DND-41 (cell line): ENCODE data around the gene CYP1A1.
"Not testable (repeated sequence)": the region's sequence is repeated elsewhere in the genome, so short reads cannot be mapped to it uniquely, and the experiment has no call there.

Experiments used
- ATAC-seq: fragments of 200-7000 bp; cut with Tn5 transposase; 3 replicates; pipeline ENCODE4 v1.9.1; 2021; ENCODE audit warnings: low read depth; ENCODE audit not compliant: insufficient read depth
- DNase-seq: peaks from one replicate; pipeline ENCODE4 v3.0.0-alpha.2; 2020
- H2AFZ ChIP-seq: 2 replicates; pipeline ENCODE4 v1.6.0; 2012; ENCODE audit warnings: low read depth, low read length
- H3K27ac ChIP-seq: 2 replicates; pipeline ENCODE4 v1.5.1; 2012; ENCODE audit warnings: low read length, inconsistent platforms
- H3K27me3 ChIP-seq: fragments of 200-600 bp; sonication (generic); 2 replicates; pipeline ENCODE4 v1.6.0; 2012; ENCODE audit warnings: low read length, mild to moderate bottlenecking, inconsistent platforms; ENCODE audit not compliant: insufficient read depth, poor library complexity
- H3K36me3 ChIP-seq: 2 replicates; pipeline ENCODE4 v1.5.1; 2012; ENCODE audit warnings: low read length, inconsistent platforms; ENCODE audit not compliant: insufficient read depth
- H3K4me1 ChIP-seq: 2 replicates; pipeline ENCODE4 v1.5.1; 2012; ENCODE audit warnings: mild to moderate bottlenecking, low read length; ENCODE audit not compliant: insufficient read depth
- H3K4me2 ChIP-seq: 2 replicates; pipeline ENCODE4 v1.6.0; 2012; ENCODE audit warnings: mild to moderate bottlenecking, moderate library complexity, low read length, inconsistent platforms; ENCODE audit not compliant: insufficient read depth
- H3K4me3 ChIP-seq, 2 experiments: fragments of 200-600 bp in 1 of 2; shearing (Covaris generic) in 1 of 2; 2 replicates each; pipeline ENCODE4 v1.5.1; 2012 to 2016; ENCODE audit warnings: inconsistent platforms in 2 of 2, low read length in 2 of 2, mild to moderate bottlenecking in 2 of 2, low read depth in 1 of 2, moderate library complexity in 1 of 2
- H3K79me2 ChIP-seq: 2 replicates; pipeline ENCODE4 v1.6.0; 2012; ENCODE audit warnings: low read length, inconsistent platforms; ENCODE audit not compliant: insufficient read depth
- H3K9ac ChIP-seq: 2 replicates; pipeline ENCODE4 v1.6.0; 2012; ENCODE audit warnings: low read depth, mild to moderate bottlenecking, inconsistent platforms, low read length, moderate library complexity
- H3K9me3 ChIP-seq: 2 replicates; pipeline ENCODE4 v1.5.1; 2012; ENCODE audit warnings: low read length, moderate library complexity, mild to moderate bottlenecking, inconsistent platforms; ENCODE audit not compliant: insufficient read depth, severe bottlenecking
- H4K20me1 ChIP-seq: 2 replicates; pipeline ENCODE4 v1.6.0; 2012; ENCODE audit warnings: low read length; ENCODE audit not compliant: insufficient read depth
- CTCF ChIP-seq: IDR thresholded peaks from 2 replicates; pipeline ENCODE4 v1.5.1; 2012; ENCODE audit warnings: borderline replicate concordance, low read length, moderate library complexity, mild to moderate bottlenecking; ENCODE audit not compliant: poor library complexity, severe bottlenecking; ENCODE audit errors: extremely low read depth
- EZH2 ChIP-seq: IDR thresholded peaks from 3 replicates; pipeline ENCODE4 v1.6.1; 2012; ENCODE audit warnings: borderline replicate concordance, low read depth, mild to moderate bottlenecking, moderate library complexity, low read length, inconsistent platforms; ENCODE audit not compliant: severe bottlenecking

Gene CYP1A1

GRCh38 chr15:74735305-74735704, 10.0 kb upstream of the CYP1A1 start:
- Histone ChIP-seq H3K79me2 (no peaks in the 10 kb centered on the region), H2AFZ (no peak overlapping the region), H3K4me3 (no peak overlapping the region), H3K9ac (no peak overlapping the region), H4K20me1 (no peaks in the 10 kb centered on the region), H3K4me1 (no peaks in the 10 kb centered on the region), H3K36me3 (no peaks in the 10 kb centered on the region), H3K9me3 (no peaks in the 10 kb centered on the region), H3K4me2 (no peak overlapping the region), H3K27ac (no peak overlapping the region), H3K27me3 (peaks cover 4% of the 10 kb centered on the region)
- ATAC-seq (no peak), DNase-seq (no peak)
- TF ChIP-seq EZH2 (no peak), CTCF (no peak)

- no peak for DNase-seq
- no peak overlapping the region for H3K4me2 ChIP-seq
- H2AFZ ChIP-seq: no peak overlapping the region
- ATAC-seq: no peak
- H3K9me3 ChIP-seq: no peaks in the 10 kb centered on the region
- H3K4me1 ChIP-seq: no peaks in the 10 kb centered on the region
- H3K79me2 ChIP-seq: no peaks in the 10 kb centered on the region
- H3K27ac ChIP-seq: no peak overlapping the region
- no peak overlapping the region for H3K4me3 ChIP-seq
- TF ChIP-seq CTCF (no peak), EZH2 (no peak)
- no peaks in the 10 kb centered on the region for H4K20me1 ChIP-seq
- no peaks in the 10 kb centered on the region for H3K36me3 ChIP-seq
- no peak overlapping the region for H3K9ac ChIP-seq
- peaks cover 4% of the 10 kb centered on the region for H3K27me3 ChIP-seq
Observed at GRCh38 chr15:74733269-74733668, 7.9 kb upstream of the CYP1A1 start.

- Histone ChIP-seq H3K9me3 (no peaks in the 10 kb centered on the region), H3K4me2 (no peak overlapping the region), H3K4me1 (no peaks in the 10 kb centered on the region), H3K27me3 (peaks cover 4% of the 10 kb centered on the region), H3K36me3 (no peaks in the 10 kb centered on the region), H3K27ac (no peak overlapping the region), H3K4me3 (no peak overlapping the region), H3K79me2 (no peaks in the 10 kb centered on the region), H3K9ac (no peak overlapping the region), H4K20me1 (no peaks in the 10 kb centered on the region), H2AFZ (no peak overlapping the region)
- DNase-seq (no peak), ATAC-seq (no peak)
- TF ChIP-seq EZH2 (no peak), CTCF (no peak)
Observed at GRCh38 chr15:74732846-74733245, 7.5 kb upstream of the CYP1A1 start.

- H3K9ac ChIP-seq: no peak overlapping the region
- no peaks in the 10 kb centered on the region for H3K79me2 ChIP-seq
- TF ChIP-seq CTCF (no peak), EZH2 (no peak)
- peaks cover 4% of the 10 kb centered on the region for H3K27me3 ChIP-seq
- no peak overlapping the region for H3K4me3 ChIP-seq
- DNase-seq (no peak), ATAC-seq (no peak)
- H3K36me3 ChIP-seq: no peaks in the 10 kb centered on the region
- no peak overlapping the region for H3K4me2 ChIP-seq
- no peaks in the 10 kb centered on the region for H4K20me1 ChIP-seq
- H3K4me1 ChIP-seq: no peaks in the 10 kb centered on the region
- H2AFZ ChIP-seq: no peak overlapping the region
- H3K9me3 ChIP-seq: no peaks in the 10 kb centered on the region
- no peak overlapping the region for H3K27ac ChIP-seq
Observed at GRCh38 chr15:74730619-74731316, 5.4 kb upstream of the CYP1A1 start.

GRCh38 chr15:74729372-74729771, 4.0 kb upstream of the CYP1A1 start:
- H3K9ac ChIP-seq, H3K27me3 ChIP-seq, ATAC-seq, H3K9me3 ChIP-seq, H2AFZ ChIP-seq, H3K4me1 ChIP-seq, H3K27ac ChIP-seq, H4K20me1 ChIP-seq, H3K79me2 ChIP-seq, H3K4me2 ChIP-seq, H3K36me3 ChIP-seq, H3K4me3 ChIP-seq, DNase-seq: not testable (repeated sequence)
